Measurements from ENCODE around the gene SDK2.

SDK2 gene

GRCh38 chr17:73351764-73352163 is 292.5 kb downstream of the SDK2 start:
- in situ Hi-C loops (cut with MboI; ENCODE audit: low sequenced_read_pairs, unreplicated experiment): loop anchor here (25.0 kb wide), 2 partner anchors 614 to 789 kb away; no protein-coding TSS in a partner anchor
- DNase-seq (ENCODE audit: low spot score): no peak

GRCh38 chr17:73350864-73351263 is 293.4 kb downstream of the SDK2 start:
- in situ Hi-C loops (cut with MboI; ENCODE audit: low sequenced_read_pairs, unreplicated experiment): loop anchor here (25.0 kb wide), 2 partner anchors 614 to 789 kb away; no protein-coding TSS in a partner anchor
- no peak for DNase-seq (ENCODE audit: low spot score)
- no peak for TF ChIP-seq CTCF (IDR thresholded peaks at IDR 0.05; ENCODE audit: borderline replicate concordance, control extremely low read depth, extremely low read depth, insufficient read depth, missing control alignments)

More at GRCh38 chr17:73351764-73352163, 292.5 kb downstream of the SDK2 start:
- TF ChIP-seq CTCF (IDR thresholded peaks at IDR 0.05; ENCODE audit: borderline replicate concordance, control extremely low read depth, extremely low read depth, insufficient read depth, missing control alignments): no peak

GRCh38 chr17:73349647-73350046 is 294.6 kb downstream of the SDK2 start:
- in situ Hi-C loops (cut with MboI; ENCODE audit: low sequenced_read_pairs, unreplicated experiment): loop anchor here (25.0 kb wide), 2 partner anchors 612 to 787 kb away; no protein-coding TSS in a partner anchor
- no peak for DNase-seq (ENCODE audit: low spot score)
- TF ChIP-seq CTCF (IDR thresholded peaks at IDR 0.05; ENCODE audit: borderline replicate concordance, control extremely low read depth, extremely low read depth, insufficient read depth, missing control alignments): no peak

- no peak for DNase-seq (ENCODE audit: low spot score)
- in situ Hi-C loops (cut with MboI; ENCODE audit: low sequenced_read_pairs, unreplicated experiment): no loop called here
- TF ChIP-seq CTCF (IDR thresholded peaks at IDR 0.05; ENCODE audit: borderline replicate concordance, control extremely low read depth, extremely low read depth, insufficient read depth, missing control alignments): no peak
Measured at GRCh38 chr17:73349138-73349537, 295.1 kb downstream of the SDK2 start.

- DNase-seq (ENCODE audit: low spot score): no peak
- no peak for TF ChIP-seq CTCF (IDR thresholded peaks at IDR 0.05; ENCODE audit: borderline replicate concordance, control extremely low read depth, extremely low read depth, insufficient read depth, missing control alignments)
- in situ Hi-C loops (cut with MboI; ENCODE audit: low sequenced_read_pairs, unreplicated experiment): no loop called here
Measured at GRCh38 chr17:73348829-73349095, 295.5 kb downstream of the SDK2 start.

- DNase-seq (ENCODE audit: low spot score): no peak
- no peak for TF ChIP-seq CTCF (IDR thresholded peaks at IDR 0.05; ENCODE audit: borderline replicate concordance, control extremely low read depth, extremely low read depth, insufficient read depth, missing control alignments)
- in situ Hi-C loops (cut with MboI; ENCODE audit: low sequenced_read_pairs, unreplicated experiment): no loop called here
Measured at GRCh38 chr17:73348018-73348828, 296.0 kb downstream of the SDK2 start.
